NT2/D1 (cell line): Measurements from ENCODE around the gene ZNF200.

Experiments used
- YY1 ChIP-seq: IDR thresholded peaks from 2 replicates; pipeline ENCODE4 v1.6.1; 2011; ENCODE audit not compliant: insufficient read length, insufficient read depth
- ZNF274 ChIP-seq: IDR thresholded peaks from 2 replicates; pipeline ENCODE4 v1.6.1; 2011; ENCODE audit warnings: mild to moderate bottlenecking, low read depth, low read length

DNA sequence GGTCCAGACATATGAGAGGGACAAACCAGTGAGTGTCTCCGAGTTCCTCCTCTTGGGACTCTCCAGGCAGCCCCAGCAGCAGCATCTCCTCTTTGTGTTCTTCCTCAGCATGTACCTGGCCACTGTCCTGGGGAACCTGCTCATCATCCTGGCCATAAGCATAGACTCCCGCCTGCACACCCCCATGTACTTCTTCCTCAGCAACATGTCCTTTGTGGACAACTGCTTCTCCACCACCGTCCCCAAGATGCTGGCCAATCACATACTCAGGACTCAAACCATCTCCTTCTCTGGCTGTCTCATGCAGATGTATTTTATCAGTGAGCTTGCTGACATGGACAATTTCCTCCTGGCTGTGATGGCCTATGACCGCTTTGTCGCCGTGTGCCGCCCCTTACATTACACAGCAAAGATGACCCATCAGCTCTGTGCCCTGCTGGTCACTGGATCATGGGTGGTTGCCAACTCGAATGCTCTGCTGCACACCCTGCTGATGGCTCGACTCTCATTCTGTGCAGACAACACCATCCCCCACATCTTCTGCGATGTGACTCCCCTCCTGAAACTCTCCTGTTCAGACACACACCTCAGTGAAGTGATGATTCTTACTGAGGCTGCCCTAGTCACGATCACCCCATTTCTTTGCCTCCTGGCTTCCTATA is 19.2 kb downstream of the ZNF200 start:
- no peak for TF ChIP-seq ZNF274
- TF ChIP-seq YY1: no peak
